Measurements from ENCODE around the gene TNFSF10. TPM values are rescaled to one million over a fixed set of nuclear protein-coding genes. Genes with fewer than 3 reads are reported as not detected.

Gene TNFSF10
- total and polyA plus RNA-seq, 2 experiments from 2014 or later: not detected

GRCh38 chr3:172549144-172549543 lies 25.9 kb upstream of the TNFSF10 start:
- H3K27ac ChIP-seq: no peak overlapping the region
- TF ChIP-seq CTCF (IDR thresholded peaks at IDR 0.05; ENCODE audit: low read depth, low read length): no peak

GRCh38 chr3:172546628-172547214 lies 23.5 kb upstream of the TNFSF10 start:
- Histone ChIP-seq H3K4me1 (ENCODE audit: low read depth) (peaks cover 3% of the 10 kb centered on the region), H3K9me3 (ENCODE audit: low read depth) (no peaks in the 10 kb centered on the region), H3K27me3 (no peaks in the 10 kb centered on the region), H3K36me3 (no peaks in the 10 kb centered on the region), H3K4me3 (no peak overlapping the region), H3K27ac (no peak overlapping the region)
- no peak for TF ChIP-seq CTCF (IDR thresholded peaks at IDR 0.05; ENCODE audit: low read depth, low read length)
- DNase-seq (ENCODE audit: low read depth in 1 of 2, low spot score in 1 of 2): no peak

More at GRCh38 chr3:172549144-172549543, 25.9 kb upstream of the TNFSF10 start:
- no peak overlapping the region for H3K4me3 ChIP-seq
- DNase-seq (ENCODE audit: low read depth in 1 of 2, low spot score in 1 of 2): peak in 1 of 2 donors; percentile 35
- no peaks in the 10 kb centered on the region for H3K9me3 ChIP-seq (ENCODE audit: low read depth)
- H3K4me1 ChIP-seq (ENCODE audit: low read depth): no peaks in the 10 kb centered on the region
- no peaks in the 10 kb centered on the region for H3K27me3 ChIP-seq
- H3K36me3 ChIP-seq: no peaks in the 10 kb centered on the region

GRCh38 chr3:172546105-172546504 lies 22.9 kb upstream of the TNFSF10 start:
- Histone ChIP-seq H3K27me3 (no peaks in the 10 kb centered on the region), H3K27ac (no peak overlapping the region), H3K4me3 (no peak overlapping the region), H3K9me3 (ENCODE audit: low read depth) (no peaks in the 10 kb centered on the region), H3K36me3 (no peaks in the 10 kb centered on the region), H3K4me1 (ENCODE audit: low read depth) (peaks cover 3% of the 10 kb centered on the region)
- no peak for DNase-seq (ENCODE audit: low read depth in 1 of 2, low spot score in 1 of 2)
- TF ChIP-seq CTCF (IDR thresholded peaks at IDR 0.05; ENCODE audit: low read depth, low read length): no peak

- Histone ChIP-seq H3K36me3 (no peaks in the 10 kb centered on the region), H3K4me1 (ENCODE audit: low read depth) (peaks cover 3% of the 10 kb centered on the region), H3K4me3 (no peak overlapping the region), H3K27me3 (no peaks in the 10 kb centered on the region), H3K27ac (no peak overlapping the region), H3K9me3 (ENCODE audit: low read depth) (no peaks in the 10 kb centered on the region)
- DNase-seq (ENCODE audit: low read depth in 1 of 2, low spot score in 1 of 2): no peak
- no peak for TF ChIP-seq CTCF (IDR thresholded peaks at IDR 0.05; ENCODE audit: low read depth, low read length)
Observed at GRCh38 chr3:172544404-172544803, 21.2 kb upstream of the TNFSF10 start.

- TF ChIP-seq CTCF (IDR thresholded peaks at IDR 0.05; ENCODE audit: low read depth, low read length): no peak
- Histone ChIP-seq H3K9me3 (ENCODE audit: low read depth) (no peaks in the 10 kb centered on the region), H3K4me1 (ENCODE audit: low read depth) (peaks cover 3% of the 10 kb centered on the region), H3K4me3 (no peak overlapping the region), H3K27ac (no peak overlapping the region), H3K36me3 (no peaks in the 10 kb centered on the region), H3K27me3 (no peaks in the 10 kb centered on the region)
- DNase-seq (ENCODE audit: low read depth in 1 of 2, low spot score in 1 of 2): no peak
Observed at GRCh38 chr3:172543884-172544283, 20.7 kb upstream of the TNFSF10 start.
